Keratinocyte (primary cell): ENCODE data around the gene SMURF1.

Experiments
- CTCF ChIP-seq, 3 experiments: IDR thresholded peaks in 1 of 3; conservative IDR thresholded peaks in 1 of 3; optimal IDR thresholded peaks in 1 of 3; 2 replicates in 2 of 3; 3 replicates in 1 of 3; pipeline versions ENCODE3 to v1.5.1; 2011; ENCODE audit warnings: low read length in 3 of 3, mild to moderate bottlenecking in 3 of 3, moderate library complexity in 2 of 3, control low read depth in 1 of 3, inconsistent platforms in 1 of 3; ENCODE audit not compliant: insufficient read depth in 2 of 3; ENCODE audit errors: extremely low read depth in 1 of 3
- EZH2 ChIP-seq: IDR thresholded peaks from one replicate; pipeline ENCODE4 v1.6.1; 2012; ENCODE audit warnings: inconsistent platforms, mild to moderate bottlenecking, low read length, moderate library complexity

DNA sequence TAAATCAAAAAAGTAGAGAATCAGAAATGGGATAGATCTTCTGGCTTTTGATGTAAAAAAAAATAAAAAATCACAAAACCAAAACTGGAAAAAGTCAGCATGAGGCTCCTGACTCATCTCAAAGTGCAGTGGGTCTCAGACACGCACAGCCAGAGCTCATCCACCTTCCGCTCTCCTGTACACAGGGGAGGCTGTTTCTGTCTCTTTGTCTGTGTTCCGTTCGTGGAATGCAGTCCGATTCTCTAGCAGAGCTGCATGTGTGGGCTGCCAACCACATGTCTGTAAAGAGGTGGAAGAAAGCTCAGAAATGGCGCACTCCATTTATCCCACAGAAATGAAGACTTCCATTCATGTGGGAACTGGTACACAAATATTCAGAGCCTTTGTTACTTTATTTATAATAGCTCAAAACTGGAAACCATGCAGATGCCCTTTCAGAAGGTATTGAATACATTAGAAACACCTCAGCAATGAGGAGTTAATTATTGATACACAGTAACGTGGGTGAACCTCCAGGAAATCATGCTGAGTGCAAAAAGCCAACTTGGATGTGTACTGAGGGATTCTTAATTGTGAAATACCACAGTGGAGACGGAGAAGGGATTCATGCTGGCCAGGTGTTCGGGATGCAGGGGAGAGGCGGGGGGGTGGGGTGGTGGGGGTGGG lies 142.3 kb downstream of the SMURF1 start:
- TF ChIP-seq CTCF (optimal IDR thresholded peaks at IDR 0.05 in 1 of 3, IDR thresholded peaks at IDR 0.05 in 1 of 3, conservative IDR thresholded peaks at IDR 0.05 in 1 of 3; ENCODE audit: extremely low read depth in 1 of 3, insufficient read depth in 2 of 3, low read length in 3 of 3) (no peak), EZH2 (no peak)
